Spleen (tissue), 11 donors: ENCODE data around the gene MOB2. TPM values are rescaled to one million over a fixed set of nuclear protein-coding genes. Genes with fewer than 3 reads are reported as not detected.
"Not testable (repeated sequence)": the region's sequence is repeated elsewhere in the genome, so short reads cannot be mapped to it uniquely, and the experiment has no call there.

ENCODE experiments used
- DNase-seq: peaks from one replicate; pipeline ENCODE4 v3.0.0-alpha.2; 2020
- H3K27ac ChIP-seq, 8 donors: fragments of 200-600 bp; sonication (generic) in 7 of 8; 1 replicate in 4 of 8; 2 replicates in 4 of 8; pipeline versions ENCODE4 v1.5.0 to v1.8.0; 2016 to 2021; ENCODE audit warnings: inconsistent platforms in 4 of 8, mild to moderate bottlenecking in 4 of 8, moderate library complexity in 1 of 8
- H3K27me3 ChIP-seq, 7 donors: fragments of 200-600 bp; sonication (generic) in 6 of 7; replicated peaks in 1 of 7; 1 replicate in 4 of 7; 2 replicates in 3 of 7; pipeline versions ENCODE4 v1.5.0 to v1.8.0; 2016 to 2021; ENCODE audit warnings: inconsistent platforms in 3 of 7, mild to moderate bottlenecking in 1 of 7
- H3K36me3 ChIP-seq, 6 donors: fragments of 200-600 bp; sonication (generic) in 5 of 6; 1 replicate in 4 of 6; 2 replicates in 2 of 6; pipeline versions ENCODE4 v1.5.0 to v1.8.0; 2016 to 2021; ENCODE audit warnings: inconsistent platforms in 2 of 6
- H3K4me1 ChIP-seq, 6 donors: fragments of 200-600 bp; sonication (generic) in 5 of 6; 1 replicate in 3 of 6; 2 replicates in 3 of 6; pipeline versions ENCODE4 v1.5.0 to v1.8.0; 2016 to 2021; ENCODE audit warnings: inconsistent platforms in 3 of 6
- H3K4me3 ChIP-seq, 8 donors: fragments of 200-600 bp; sonication (generic) in 7 of 8; 1 replicate in 4 of 8; 2 replicates in 4 of 8; pipeline versions ENCODE4 v1.5.0 to v1.8.0; 2016 to 2021; ENCODE audit warnings: inconsistent platforms in 4 of 8, mild to moderate bottlenecking in 4 of 8, moderate library complexity in 2 of 8
- H3K9me3 ChIP-seq, 8 donors: fragments of 200-600 bp; sonication (generic) in 7 of 8; 1 replicate in 4 of 8; 2 replicates in 4 of 8; pipeline versions ENCODE4 v1.5.0 to v1.8.0; 2016 to 2021; ENCODE audit warnings: inconsistent platforms in 4 of 8
- POLR2A ChIP-seq, 3 donors: fragments of 450-650 bp; IDR thresholded peaks; one replicate each; pipeline ENCODE4 v1.5.1; 2017; ENCODE audit warnings: antibody characterized with exemption in 3 of 3, mild to moderate bottlenecking in 1 of 3
- POLR2AphosphoS5 ChIP-seq, 3 donors: sonication (generic); formaldehyde crosslinking; IDR thresholded peaks; one replicate each; pipeline ENCODE4 v1.5.1; 2017; ENCODE audit warnings: antibody characterized with exemption in 3 of 3
- WGBS, 5 donors: extraction: QIAGEN DNeasy Blood & Tissue Kit in 3 of 5; methylation state at CpG; one replicate each; pipeline versions ENCODE4 v1.1.5 to v1.1.7; 2013 to 2018; 5-methylcytosine and 5-hydroxymethylcytosine counted together
- intact Hi-C: fragments of 100-400 bp; cut with DNase I; formaldehyde crosslinking; loops from one replicate; pipeline ENCODE4 v1.15.0; 2023; ENCODE audit warnings: low total_unique reads
- polyA plus RNA-seq, 3 donors: library from polyadenylated mRNA; stranded (reverse); fragments of 200-250 nt; gene quantifications; one replicate each; pipeline ENCODE4 v1.2.1, GENCODE V29; 2013
- total RNA-seq, 7 donors: library from RNA; depleted of rRNA in 3 of 7; stranded (reverse); fragments of >200 nt in 3 of 7; fragmentation: NEBNext Ultra II Directional in 4 of 7; extraction: Animal tissue kit (Norgen Biotek cat#: 25700) in 4 of 7; gene quantifications; one replicate each; pipeline versions ENCODE4 v1.1.0 to v1.2.1, GENCODE V29; 2016 to 2021
- TF ChIP-seq, protein P1 (sequence below), 11 experiments: fragments of 200-600 bp in 7 of 11; fragments of 450-650 bp in 4 of 11; sonication (generic) in 4 of 11; IDR thresholded peaks in 8 of 11; conservative IDR thresholded peaks in 3 of 11; 1 replicate in 7 of 11; 2 replicates in 4 of 11; pipeline versions ENCODE4 v1.4.0 to v1.8.0; 2016 to 2021; ENCODE audit warnings: antibody characterized with exemption in 11 of 11, inconsistent platforms in 4 of 11, mild to moderate bottlenecking in 1 of 11
- donor health status: healthy with polysubstance abuse.
- donor health status: DM: no; HTN: no; CAD: no; lungs with moderate emphysema.
- donor health status: DM: no; HTN: no; CAD: no.
- donor health status: Bipolar disorder and iron deficiency.
- donor health status: healthy.
- donor health status: DM: no; HTN: no; CAD: no.
- donor health status: DM: yes; HTN: yes; CAD: no.

Gene MOB2
- total and polyA plus RNA-seq, 10 donors = 28.1 to 51.5 (median 41.5) TPM

- Histone ChIP-seq H3K4me1 (peaks cover 29 to 90% (median 65%) of the 10 kb centered on the region in 6 donors), H3K9me3 (no peaks in the 10 kb centered on the region), H3K36me3 (peaks cover 0 to 22% (median 0%) of the 10 kb centered on the region in 6 donors), H3K27me3 (no peaks in the 10 kb centered on the region), H3K27ac (no peak overlapping the region), H3K4me3 (no peak overlapping the region)
- 81 to 85% (median 83%) methylated on average over 12 of the region's 12 CpGs for WGBS, 5 donors
- no peak for DNase-seq
- TF ChIP-seq POLR2A (IDR thresholded peaks at IDR 0.05) = no peak
- TF ChIP-seq POLR2AphosphoS5 (IDR thresholded peaks at IDR 0.05) = no peak
- TF ChIP-seq, protein P1, sequence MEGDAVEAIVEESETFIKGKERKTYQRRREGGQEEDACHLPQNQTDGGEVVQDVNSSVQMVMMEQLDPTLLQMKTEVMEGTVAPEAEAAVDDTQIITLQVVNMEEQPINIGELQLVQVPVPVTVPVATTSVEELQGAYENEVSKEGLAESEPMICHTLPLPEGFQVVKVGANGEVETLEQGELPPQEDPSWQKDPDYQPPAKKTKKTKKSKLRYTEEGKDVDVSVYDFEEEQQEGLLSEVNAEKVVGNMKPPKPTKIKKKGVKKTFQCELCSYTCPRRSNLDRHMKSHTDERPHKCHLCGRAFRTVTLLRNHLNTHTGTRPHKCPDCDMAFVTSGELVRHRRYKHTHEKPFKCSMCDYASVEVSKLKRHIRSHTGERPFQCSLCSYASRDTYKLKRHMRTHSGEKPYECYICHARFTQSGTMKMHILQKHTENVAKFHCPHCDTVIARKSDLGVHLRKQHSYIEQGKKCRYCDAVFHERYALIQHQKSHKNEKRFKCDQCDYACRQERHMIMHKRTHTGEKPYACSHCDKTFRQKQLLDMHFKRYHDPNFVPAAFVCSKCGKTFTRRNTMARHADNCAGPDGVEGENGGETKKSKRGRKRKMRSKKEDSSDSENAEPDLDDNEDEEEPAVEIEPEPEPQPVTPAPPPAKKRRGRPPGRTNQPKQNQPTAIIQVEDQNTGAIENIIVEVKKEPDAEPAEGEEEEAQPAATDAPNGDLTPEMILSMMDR (IDR thresholded peaks at IDR 0.05 in 8 of 11, conservative IDR thresholded peaks at IDR 0.05 in 3 of 11) = no peak
- intact Hi-C loops = no loop called here
Observed at GRCh38 chr11:1511937-1512496, 25.4 kb upstream of the MOB2 start.

GRCh38 chr11:1510928-1511327 lies 24.3 kb upstream of the MOB2 start:
- DNase-seq = no peak
- TF ChIP-seq, protein P1 (IDR thresholded peaks at IDR 0.05 in 8 of 11, conservative IDR thresholded peaks at IDR 0.05 in 3 of 11) = no peak
- TF ChIP-seq POLR2A (IDR thresholded peaks at IDR 0.05) (no peak), POLR2AphosphoS5 (IDR thresholded peaks at IDR 0.05) (no peak)
- intact Hi-C loops = no loop called here
- H3K27me3 ChIP-seq = no peaks in the 10 kb centered on the region
- peaks cover 34 to 90% (median 67%) of the 10 kb centered on the region in 6 donors for H3K4me1 ChIP-seq
- H3K27ac ChIP-seq = no peak overlapping the region
- WGBS, 5 donors = 73 to 84% (median 77%) methylated on average over 11 of the region's 11 CpGs
- H3K9me3 ChIP-seq = no peaks in the 10 kb centered on the region
- H3K36me3 ChIP-seq = peaks cover 0 to 22% (median 0%) of the 10 kb centered on the region in 6 donors
- H3K4me3 ChIP-seq = no peak overlapping the region

- intact Hi-C loops, DNase-seq, H3K4me3 ChIP-seq, H3K9me3 ChIP-seq, H3K27me3 ChIP-seq, H3K27ac ChIP-seq: not testable (repeated sequence)
- Histone ChIP-seq H3K4me1 (peaks cover 28 to 90% (median 67%) of the 10 kb centered on the region in 6 donors), H3K36me3 (peaks cover 0 to 22% (median 0%) of the 10 kb centered on the region in 6 donors)
- 80 to 96% (median 84%) methylated on average over 5 to 15 of the region's 18 CpGs for WGBS, 5 donors
Observed at GRCh38 chr11:1510351-1510750, 23.8 kb upstream of the MOB2 start.

- H3K9me3 ChIP-seq = no peaks in the 10 kb centered on the region
- no peaks in the 10 kb centered on the region for H3K27me3 ChIP-seq
- H3K27ac ChIP-seq = no peak overlapping the region
- intact Hi-C loops = no loop called here
- TF ChIP-seq POLR2A (IDR thresholded peaks at IDR 0.05) (no peak), POLR2AphosphoS5 (IDR thresholded peaks at IDR 0.05) (no peak)
- TF ChIP-seq, protein P1 (IDR thresholded peaks at IDR 0.05 in 8 of 11, conservative IDR thresholded peaks at IDR 0.05 in 3 of 11) = no peak
- H3K4me3 ChIP-seq = no peak overlapping the region
- DNase-seq = no peak
- H3K36me3 ChIP-seq = peaks cover 0 to 22% (median 0%) of the 10 kb centered on the region in 6 donors
- WGBS, 5 donors = 80 to 90% (median 88%) methylated on average over 10 to 20 of the region's 20 CpGs
- peaks cover 25 to 90% (median 66%) of the 10 kb centered on the region in 6 donors for H3K4me1 ChIP-seq
Observed at GRCh38 chr11:1509626-1510255, 23.2 kb upstream of the MOB2 start.
